Testis (tissue), 2 donors: ENCODE results near the gene KCNG2.

Experiments
- POLR2A ChIP-seq: fragments of 450-650 bp; IDR thresholded peaks from one replicate; pipeline ENCODE4 v1.6.1; 2017; ENCODE audit warnings: antibody characterized with exemption, mild to moderate bottlenecking, moderate library complexity
- TF ChIP-seq, protein P1 (sequence below), 3 experiments: fragments of 450-650 bp in 2 of 3; fragments of 200-600 bp in 1 of 3; sonication (generic) in 1 of 3; IDR thresholded peaks; one replicate each; pipeline ENCODE4 v1.5.1; 2016 to 2019; ENCODE audit warnings: antibody characterized with exemption in 3 of 3, mild to moderate bottlenecking in 2 of 3, moderate library complexity in 1 of 3

DNA sequence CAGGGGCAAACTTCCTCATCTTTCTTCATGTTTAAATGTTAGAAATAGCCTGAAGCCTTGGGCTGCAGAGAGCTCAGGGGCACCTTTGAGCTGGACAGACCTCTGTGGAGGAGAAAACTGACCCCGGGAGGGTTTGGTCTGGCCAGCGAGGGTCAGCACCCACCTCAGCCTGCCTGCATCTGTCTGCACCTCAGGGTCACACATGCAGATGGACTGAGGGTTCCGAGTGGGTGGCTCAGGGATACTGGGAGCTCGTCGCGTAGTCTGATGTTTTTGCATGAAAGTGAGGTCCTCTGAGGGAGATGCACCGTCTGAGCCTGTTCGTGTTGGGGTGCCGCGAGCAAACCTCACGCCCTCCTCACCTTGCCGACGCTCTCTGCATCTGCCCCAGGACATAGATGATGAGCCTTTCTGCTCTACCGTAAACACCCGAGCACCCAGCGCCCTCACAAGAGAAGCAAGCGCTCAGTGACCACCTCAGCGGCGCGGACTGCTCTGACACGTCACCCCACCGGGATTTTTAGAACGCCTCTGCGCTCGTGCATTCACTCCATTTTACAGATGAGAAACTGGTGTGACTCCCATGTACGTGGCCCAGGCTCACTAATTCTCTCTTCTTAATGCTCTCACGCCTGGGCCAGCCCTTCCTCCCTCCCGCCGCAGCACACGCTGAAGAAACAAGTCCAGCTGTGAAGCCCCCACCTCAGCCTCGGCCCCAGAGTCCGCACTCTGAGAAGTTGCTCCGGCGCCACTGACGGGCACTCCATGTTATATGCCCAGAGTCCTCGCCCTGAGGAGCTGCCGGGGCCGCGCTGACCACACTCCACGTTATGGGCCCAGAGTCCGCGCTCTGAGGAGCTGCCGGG lies 9.5 kb downstream of the KCNG2 start:
- TF ChIP-seq, protein P1, sequence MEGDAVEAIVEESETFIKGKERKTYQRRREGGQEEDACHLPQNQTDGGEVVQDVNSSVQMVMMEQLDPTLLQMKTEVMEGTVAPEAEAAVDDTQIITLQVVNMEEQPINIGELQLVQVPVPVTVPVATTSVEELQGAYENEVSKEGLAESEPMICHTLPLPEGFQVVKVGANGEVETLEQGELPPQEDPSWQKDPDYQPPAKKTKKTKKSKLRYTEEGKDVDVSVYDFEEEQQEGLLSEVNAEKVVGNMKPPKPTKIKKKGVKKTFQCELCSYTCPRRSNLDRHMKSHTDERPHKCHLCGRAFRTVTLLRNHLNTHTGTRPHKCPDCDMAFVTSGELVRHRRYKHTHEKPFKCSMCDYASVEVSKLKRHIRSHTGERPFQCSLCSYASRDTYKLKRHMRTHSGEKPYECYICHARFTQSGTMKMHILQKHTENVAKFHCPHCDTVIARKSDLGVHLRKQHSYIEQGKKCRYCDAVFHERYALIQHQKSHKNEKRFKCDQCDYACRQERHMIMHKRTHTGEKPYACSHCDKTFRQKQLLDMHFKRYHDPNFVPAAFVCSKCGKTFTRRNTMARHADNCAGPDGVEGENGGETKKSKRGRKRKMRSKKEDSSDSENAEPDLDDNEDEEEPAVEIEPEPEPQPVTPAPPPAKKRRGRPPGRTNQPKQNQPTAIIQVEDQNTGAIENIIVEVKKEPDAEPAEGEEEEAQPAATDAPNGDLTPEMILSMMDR (IDR thresholded peaks at IDR 0.05) = no peak
- no peak for TF ChIP-seq POLR2A
